ENCODE measurements around the gene DPY19L2. TPM values are rescaled to one million over a fixed set of nuclear protein-coding genes. Genes with fewer than 3 reads are reported as not detected.
"Not testable (repeated sequence)": the region's sequence is repeated elsewhere in the genome, so short reads cannot be mapped to it uniquely, and the experiment has no call there.

DPY19L2 gene
- total RNA-seq, 2 experiments from 2014 or later = 0.91 to 1.1 TPM

DNA sequence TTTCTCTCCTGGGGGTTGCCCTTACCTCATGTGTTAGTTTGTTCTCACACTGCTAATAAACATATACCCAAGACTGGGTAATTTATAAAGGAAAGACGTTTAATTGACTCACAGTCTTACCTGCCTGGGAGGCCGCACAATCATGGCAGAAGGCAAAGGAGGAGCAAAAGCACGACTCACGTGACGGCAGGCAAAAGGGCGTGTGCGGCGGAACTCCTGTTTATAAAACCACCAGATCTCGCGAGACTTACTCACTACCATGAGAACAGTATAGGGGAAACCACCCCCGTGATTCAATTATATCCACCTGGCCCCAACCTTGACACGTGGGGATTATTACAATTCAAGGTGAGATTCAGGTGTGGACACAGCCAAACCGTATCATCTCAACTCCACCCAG lies 116.9 kb downstream of the DPY19L2 start:
- H3K36me3 Mint-ChIP-seq (ENCODE audit: low read depth); H3K27ac Mint-ChIP-seq; CTCF ChIA-PET; H3K4me1 Mint-ChIP-seq (ENCODE audit: low read depth); H3K27me3 Mint-ChIP-seq (ENCODE audit: low read depth); intact Hi-C loops (cut with micrococcal nuclease); DNase-seq; H3K4me3 Mint-ChIP-seq; H3K9me3 Mint-ChIP-seq: not testable (repeated sequence)

DNA sequence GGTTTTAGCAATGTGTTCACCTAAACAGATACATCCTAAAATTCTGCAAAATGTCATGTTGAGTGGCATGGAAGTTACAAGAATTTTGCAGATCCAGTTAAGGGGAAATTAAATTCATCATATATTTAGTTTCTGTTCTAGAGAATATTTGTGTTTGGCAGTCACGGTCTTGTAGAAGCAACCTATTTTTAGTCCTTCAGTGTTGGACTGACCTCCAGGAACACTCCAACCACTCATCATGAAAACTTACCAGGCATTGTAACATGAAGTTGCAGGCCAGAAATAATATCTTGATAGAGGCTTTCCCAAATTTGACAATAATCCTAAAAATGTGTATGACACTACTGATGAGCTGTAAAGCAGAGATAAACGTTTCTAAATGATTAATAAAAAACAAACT lies 119.3 kb downstream of the DPY19L2 start:
- intact Hi-C loops (cut with micrococcal nuclease) = loop anchor here (5.0 kb wide), 1 partner anchor 193 kb away; no protein-coding TSS in a partner anchor
- H3K36me3 Mint-ChIP-seq (ENCODE audit: low read depth); H3K27ac Mint-ChIP-seq; H3K27me3 Mint-ChIP-seq (ENCODE audit: low read depth); H3K4me3 Mint-ChIP-seq; H3K4me1 Mint-ChIP-seq (ENCODE audit: low read depth); DNase-seq; CTCF ChIA-PET; H3K9me3 Mint-ChIP-seq: not testable (repeated sequence)

DNA sequence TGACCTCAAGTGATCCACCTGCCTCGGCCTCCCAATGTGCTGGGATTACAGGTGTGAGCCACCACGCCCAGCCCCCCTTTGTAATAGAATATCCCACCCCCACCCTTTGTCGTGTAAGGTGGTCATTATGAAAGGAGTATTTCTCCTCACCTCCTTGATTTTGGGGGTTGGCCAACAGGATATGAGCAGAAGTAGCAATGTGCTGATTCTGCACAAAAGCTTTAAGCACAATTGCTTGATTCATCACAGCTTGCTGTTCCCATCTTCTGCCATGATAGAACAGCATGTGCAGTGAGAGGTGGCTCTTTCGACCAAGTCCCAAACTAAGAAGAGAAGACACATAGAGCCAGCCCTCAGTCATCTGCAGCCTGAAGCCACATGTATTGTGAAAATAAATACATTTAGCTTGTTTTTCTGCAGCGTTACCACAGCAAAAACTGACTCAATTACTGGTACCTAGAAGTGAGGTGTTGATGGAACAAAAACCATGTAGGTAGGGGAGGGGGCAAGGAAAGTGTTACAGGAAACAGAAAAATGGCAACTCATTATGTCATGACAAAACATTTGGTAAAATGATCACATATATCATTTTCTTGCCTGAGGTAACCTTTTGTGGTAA lies 122.9 kb downstream of the DPY19L2 start:
- H3K4me1 Mint-ChIP-seq (ENCODE audit: low read depth); CTCF ChIA-PET; H3K4me3 Mint-ChIP-seq; DNase-seq; H3K36me3 Mint-ChIP-seq (ENCODE audit: low read depth); H3K27me3 Mint-ChIP-seq (ENCODE audit: low read depth); H3K9me3 Mint-ChIP-seq; H3K27ac Mint-ChIP-seq: not testable (repeated sequence)
- intact Hi-C loops (cut with micrococcal nuclease) = loop anchor here (5.0 kb wide), 1 partner anchor 197 kb away; no protein-coding TSS in a partner anchor

DNA sequence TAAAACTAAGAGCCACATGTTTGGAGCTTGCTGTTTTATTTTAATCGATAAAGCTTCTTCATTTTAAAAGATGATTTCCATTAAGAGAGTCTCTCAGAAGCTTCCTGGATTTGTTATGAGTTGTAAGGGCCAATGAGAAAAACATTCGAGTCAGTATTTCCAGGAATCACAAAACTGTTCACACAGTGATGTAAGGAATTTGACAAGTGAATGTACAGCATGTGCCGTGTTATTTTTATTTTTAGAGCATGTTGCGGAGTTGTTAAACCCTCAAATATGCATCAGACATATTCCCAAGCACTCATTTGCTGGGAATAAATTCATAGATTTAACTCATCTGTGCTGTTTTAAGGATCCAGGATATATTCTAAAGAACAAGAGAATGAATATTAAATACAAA lies 129.6 kb downstream of the DPY19L2 start:
- H3K4me3 Mint-ChIP-seq; H3K9me3 Mint-ChIP-seq; intact Hi-C loops (cut with micrococcal nuclease); H3K27me3 Mint-ChIP-seq (ENCODE audit: low read depth); H3K4me1 Mint-ChIP-seq (ENCODE audit: low read depth); CTCF ChIA-PET; H3K36me3 Mint-ChIP-seq (ENCODE audit: low read depth); DNase-seq; H3K27ac Mint-ChIP-seq: not testable (repeated sequence)

DNA sequence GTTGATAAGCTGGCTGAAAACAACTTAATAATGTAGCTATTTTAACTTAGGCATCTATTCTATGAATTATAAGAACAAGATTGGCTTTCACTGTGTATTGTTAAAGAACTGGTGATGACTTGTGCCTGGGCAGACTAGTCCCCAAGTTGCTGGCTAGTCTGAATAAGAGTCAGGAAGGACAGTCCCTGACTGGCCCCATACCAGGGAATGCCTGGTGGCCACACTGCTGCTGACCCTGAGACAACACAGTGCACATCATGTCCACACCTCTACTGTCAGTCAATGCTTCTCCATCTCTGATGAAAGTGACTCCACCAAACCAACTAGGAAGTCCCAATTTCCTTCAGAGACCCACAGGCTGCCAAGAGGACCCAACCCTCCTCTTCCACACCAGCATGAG lies 130.5 kb downstream of the DPY19L2 start:
- intact Hi-C loops (cut with micrococcal nuclease); DNase-seq; CTCF ChIA-PET; H3K36me3 Mint-ChIP-seq (ENCODE audit: low read depth); H3K9me3 Mint-ChIP-seq; H3K27me3 Mint-ChIP-seq (ENCODE audit: low read depth); H3K4me3 Mint-ChIP-seq; H3K27ac Mint-ChIP-seq; H3K4me1 Mint-ChIP-seq (ENCODE audit: low read depth): not testable (repeated sequence)

DNA sequence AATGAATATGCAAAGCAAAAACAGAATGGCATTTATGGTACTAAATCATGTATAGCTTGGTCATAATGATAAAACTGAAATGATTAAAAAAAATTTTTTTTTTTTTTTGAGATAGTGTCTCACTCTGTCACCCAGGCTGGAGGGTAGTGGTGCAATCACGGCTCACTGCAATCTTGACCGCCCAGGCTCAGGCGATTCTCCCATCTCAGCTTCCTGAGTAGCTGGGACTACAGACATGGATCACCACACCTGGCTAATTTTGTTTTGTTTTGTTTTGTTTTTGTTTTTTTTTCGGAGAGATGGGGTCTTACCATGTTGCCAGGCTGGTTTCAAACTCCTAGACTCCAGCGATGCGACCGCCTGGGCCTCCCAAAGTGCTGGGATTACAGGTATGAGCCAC lies 138.7 kb downstream of the DPY19L2 start:
- H3K9me3 Mint-ChIP-seq; intact Hi-C loops (cut with micrococcal nuclease); CTCF ChIA-PET; DNase-seq; H3K4me3 Mint-ChIP-seq; H3K27ac Mint-ChIP-seq; H3K4me1 Mint-ChIP-seq (ENCODE audit: low read depth); H3K27me3 Mint-ChIP-seq (ENCODE audit: low read depth); H3K36me3 Mint-ChIP-seq (ENCODE audit: low read depth): not testable (repeated sequence)

DNA sequence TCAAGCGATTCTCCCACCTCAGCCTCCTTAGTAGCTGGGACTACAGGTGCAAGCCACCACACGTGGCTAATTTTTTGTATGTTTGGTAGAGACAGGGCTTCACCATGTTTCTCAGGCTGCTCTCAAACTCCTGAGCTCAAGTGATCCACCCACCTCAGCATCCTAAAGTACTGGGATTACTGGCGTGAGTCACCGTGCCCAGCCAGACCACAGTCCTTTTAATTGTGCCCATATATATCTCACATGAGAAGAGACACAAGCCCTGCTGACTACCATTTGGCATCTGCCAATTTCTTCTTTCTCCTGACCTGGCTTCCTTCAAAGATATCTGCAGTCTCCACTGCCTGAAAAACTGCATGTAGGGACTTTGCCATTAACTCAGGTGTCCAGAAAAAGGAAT lies 142.5 kb downstream of the DPY19L2 start:
- Mint-ChIP-seq H3K4me3 (no peak overlapping the region), H3K36me3 (ENCODE audit: low read depth) (no peaks in the 10 kb centered on the region)

DNA sequence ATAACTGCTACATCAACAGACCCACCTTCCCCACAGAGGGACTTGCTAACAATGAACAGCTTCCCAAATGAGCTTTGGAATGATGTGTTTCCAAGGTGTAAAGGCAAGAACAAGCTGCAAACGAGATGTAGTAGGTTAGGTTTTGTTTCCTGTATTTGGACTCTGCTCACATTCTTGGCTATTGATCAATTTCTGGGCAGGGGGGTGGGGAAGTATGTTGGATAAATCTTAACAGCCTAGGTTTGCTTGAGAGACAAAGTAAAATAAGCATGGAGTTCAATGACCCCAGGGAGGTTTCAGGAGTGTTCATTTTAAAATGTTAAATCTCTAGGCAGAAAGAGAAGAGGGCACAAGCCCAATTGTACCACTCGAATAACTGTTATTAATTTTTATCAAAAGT lies 146.6 kb downstream of the DPY19L2 start:
- CTCF ChIA-PET = no interaction called here
- intact Hi-C loops (cut with micrococcal nuclease) = no loop called here
- Mint-ChIP-seq H3K27ac (no peak overlapping the region), H3K4me3 (no peak overlapping the region), H3K9me3 (no peaks in the 10 kb centered on the region), H3K4me1 (ENCODE audit: low read depth) (no peaks in the 10 kb centered on the region), H3K27me3 (ENCODE audit: low read depth) (no peaks in the 10 kb centered on the region), H3K36me3 (ENCODE audit: low read depth) (no peaks in the 10 kb centered on the region)
- DNase-seq = no peak

More for the DNA sequence above, 142.5 kb downstream of the DPY19L2 start:
- CTCF ChIA-PET = no interaction called here
- intact Hi-C loops (cut with micrococcal nuclease) = no loop called here
- H3K9me3 Mint-ChIP-seq = peaks cover 3% of the 10 kb centered on the region
- no peaks in the 10 kb centered on the region for H3K4me1 Mint-ChIP-seq (ENCODE audit: low read depth)
- H3K27me3 Mint-ChIP-seq (ENCODE audit: low read depth) = no peaks in the 10 kb centered on the region
- no peak for DNase-seq
- no peak overlapping the region for H3K27ac Mint-ChIP-seq

Other genes with a start within 250 kb of the DPY19L2 start
- 10 to 100 TPM in 1 of 2 experiments, 1 to 10 TPM in 1; 9.8 to 12.7 TPM for gene RXYLT1, start 111.4 kb upstream of the DPY19L2 start, total RNA-seq
- gene SRGAP1, start 176.2 kb upstream of the DPY19L2 start, total RNA-seq = under 1 TPM in 1 of 2 experiments, not detected in 1; 0.02 TPM

Measured in activated naive CD4-positive, alpha-beta T cell treated with anti-CD3 and anti-CD28 coated beads for 36 hours (primary cell).